Measurements from ENCODE around the gene OR4N5.
"Not testable (repeated sequence)": the region's sequence is repeated elsewhere in the genome, so short reads cannot be mapped to it uniquely, and the experiment has no call there.

Gene OR4N5, protein sequence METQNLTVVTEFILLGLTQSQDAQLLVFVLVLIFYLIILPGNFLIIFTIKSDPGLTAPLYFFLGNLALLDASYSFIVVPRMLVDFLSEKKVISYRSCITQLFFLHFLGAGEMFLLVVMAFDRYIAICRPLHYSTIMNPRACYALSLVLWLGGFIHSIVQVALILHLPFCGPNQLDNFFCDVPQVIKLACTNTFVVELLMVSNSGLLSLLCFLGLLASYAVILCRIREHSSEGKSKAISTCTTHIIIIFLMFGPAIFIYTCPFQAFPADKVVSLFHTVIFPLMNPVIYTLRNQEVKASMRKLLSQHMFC

DNA sequence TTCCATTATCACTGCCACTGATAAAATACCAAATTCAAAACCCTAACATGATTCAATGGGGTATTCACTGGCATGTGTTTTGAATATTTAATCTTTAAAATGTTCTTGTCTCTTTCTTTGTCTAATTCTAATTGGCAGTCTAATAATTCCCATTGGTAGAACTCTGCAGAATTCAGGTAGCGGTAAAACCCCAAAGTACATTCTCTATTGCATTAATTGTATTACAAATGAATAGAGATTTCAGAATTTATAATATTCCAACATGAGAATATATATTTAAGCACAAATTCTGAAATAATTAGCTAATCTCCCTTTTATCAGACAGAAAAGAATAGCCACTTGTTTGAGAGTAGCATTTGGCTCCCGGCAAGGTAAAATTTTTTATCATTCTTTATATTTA is at the start of gene OR4N5:
Gene OR4N5 (plus strand): TSS at position 301 of the 400 bp plus-strand sequence. CDS start 4,916 bp downstream, outside the sequence.
- no peak for DNase-seq (ENCODE audit: low read depth, low spot score)

DNA sequence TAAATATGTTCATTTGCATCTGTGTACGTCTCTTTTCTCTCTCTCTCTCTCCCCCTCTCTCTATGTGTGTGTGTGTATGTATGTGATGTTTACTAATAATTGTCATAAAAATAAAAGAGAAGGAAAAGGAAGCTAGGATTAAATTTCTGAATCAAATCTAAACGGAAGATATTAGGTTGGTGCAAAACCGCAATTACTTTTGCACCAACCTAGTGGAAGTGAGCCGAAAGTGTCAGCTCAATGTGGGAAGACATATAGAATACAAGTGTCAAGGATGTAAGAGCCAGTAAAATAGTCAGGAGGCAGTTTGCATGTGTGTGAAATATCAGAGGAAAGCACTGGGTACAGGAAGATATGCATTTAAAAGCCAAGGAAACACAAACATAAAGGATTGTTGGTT is 46.6 kb upstream of the OR4N5 start:
- no peak for DNase-seq (ENCODE audit: low read depth, low spot score)

DNA sequence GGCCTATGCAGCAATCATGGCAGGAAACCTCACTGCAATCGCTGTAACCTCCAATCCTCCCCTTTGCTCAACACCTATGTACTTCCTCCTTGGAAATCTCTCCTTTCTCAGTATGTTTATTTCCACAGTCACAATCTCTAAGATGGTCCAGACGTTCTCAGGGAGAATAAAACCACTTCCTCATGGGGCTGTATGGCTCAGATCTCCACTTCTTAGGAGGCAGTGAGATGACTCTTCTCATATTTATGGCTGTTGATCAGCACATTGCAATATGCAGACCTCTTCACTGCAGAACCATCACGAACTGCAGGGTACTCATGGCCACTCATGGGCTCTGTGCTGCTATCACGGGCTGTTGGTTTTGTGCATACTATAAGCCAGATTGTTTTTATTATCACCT is 45.2 kb upstream of the OR4N5 start:
- DNase-seq (ENCODE audit: low read depth, low spot score): no peak

DNA sequence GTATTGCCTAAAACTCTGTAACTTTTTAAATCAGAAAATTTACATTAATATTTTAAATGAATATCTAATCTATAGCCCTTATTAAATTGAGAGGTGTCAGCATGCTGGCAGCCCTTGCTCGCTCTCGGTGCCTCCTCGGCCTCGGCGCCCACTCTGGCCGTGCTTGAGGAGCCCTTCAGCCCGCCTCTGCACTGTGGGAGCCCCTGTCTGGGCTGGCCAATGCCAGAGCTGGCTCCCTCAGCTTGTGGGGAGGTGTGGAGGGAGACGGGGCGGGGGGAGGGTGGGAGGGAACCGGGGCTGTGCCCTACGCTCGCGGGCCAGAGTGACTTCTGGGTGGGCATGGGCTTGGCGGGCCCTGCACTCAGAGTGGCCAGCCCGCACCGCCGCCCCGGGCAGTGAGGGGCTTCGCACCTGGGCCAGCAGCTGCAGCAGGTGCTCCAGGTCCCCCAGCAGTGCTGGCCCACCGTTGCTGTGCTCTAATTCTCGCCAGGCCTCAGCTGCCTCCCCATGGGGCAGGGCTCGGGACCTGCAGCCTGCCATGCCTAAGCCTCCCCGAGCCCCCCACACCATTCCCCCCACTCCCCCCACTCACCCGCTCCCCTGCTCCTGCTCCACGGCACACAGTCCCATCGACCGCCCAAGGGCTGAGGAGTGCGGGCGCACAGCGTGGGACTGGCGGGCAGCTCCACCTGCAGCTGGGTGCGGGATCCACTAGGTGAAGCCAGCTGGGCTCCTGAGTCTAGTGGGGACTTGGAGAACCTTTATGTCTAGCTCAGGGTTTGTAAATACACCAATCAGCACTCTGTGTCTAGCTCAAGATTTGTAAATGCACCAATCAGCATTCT is 39.5 kb upstream of the OR4N5 start:
- not testable (repeated sequence) for DNase-seq (ENCODE audit: low read depth, low spot score)

DNA sequence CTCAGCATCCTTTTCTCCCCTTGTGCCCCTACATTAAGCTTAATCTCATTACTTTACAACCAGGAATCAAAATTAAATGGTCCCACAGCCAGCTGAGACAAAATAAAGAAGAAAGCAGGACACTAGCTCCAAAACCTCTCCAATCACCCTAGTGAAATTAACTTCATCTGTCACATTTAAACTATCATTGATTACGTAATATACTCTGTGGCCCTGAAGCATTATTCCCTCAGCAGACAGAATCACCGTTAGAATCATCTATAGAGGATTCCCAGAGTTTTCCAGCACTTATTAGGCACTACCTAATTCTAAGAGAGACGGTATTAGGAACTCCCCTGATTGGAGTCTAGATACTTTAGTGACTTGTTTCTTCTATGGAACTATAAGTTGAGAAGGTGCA is 28.2 kb upstream of the OR4N5 start, which contains the start of gene OR4K17:
Gene OR4K17 (plus strand): TSS at position 302 of the 400 bp plus-strand sequence. CDS start 6,761 bp downstream, outside the sequence.
- DNase-seq (ENCODE audit: low read depth, low spot score): no peak

DNA sequence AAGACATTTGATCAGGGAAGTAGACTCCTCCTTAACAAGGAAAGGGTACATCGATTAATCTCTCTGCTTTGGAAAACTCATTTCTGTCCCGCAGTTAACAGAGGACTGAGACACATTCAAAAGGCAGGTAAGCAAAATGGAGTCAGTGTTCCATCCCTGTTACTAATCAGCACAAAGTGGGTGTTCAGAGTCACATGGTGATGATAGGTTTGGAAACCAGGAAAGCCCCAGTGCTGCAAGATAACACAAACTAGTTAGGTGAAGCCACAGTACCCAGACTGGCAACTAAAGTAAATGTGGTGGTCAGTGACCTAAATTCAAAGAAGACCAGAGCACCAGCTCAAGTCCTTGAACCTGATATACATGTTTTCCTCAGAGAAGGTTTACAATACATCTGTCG is 26.3 kb upstream of the OR4N5 start:
- DNase-seq (ENCODE audit: low read depth, low spot score): no peak

DNA sequence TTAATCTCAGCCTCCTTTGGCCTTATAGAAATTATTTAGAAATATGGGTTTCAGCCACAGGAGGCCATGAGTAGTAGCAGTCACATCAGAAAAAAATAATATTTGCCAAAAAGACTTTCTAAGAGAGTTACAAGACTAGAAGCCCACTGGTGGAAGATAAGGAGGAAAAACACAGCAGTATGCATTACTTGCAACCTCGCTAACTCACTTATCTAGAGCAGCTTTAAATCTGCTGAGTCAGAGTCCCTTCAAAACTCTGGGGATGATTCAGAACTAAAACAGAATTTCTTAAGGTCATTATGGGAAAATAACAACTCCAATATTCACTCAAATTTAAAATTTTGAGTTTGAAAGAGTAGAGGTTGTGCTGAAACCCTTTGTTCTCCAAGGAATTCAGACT is 21.9 kb upstream of the OR4N5 start:
- DNase-seq (ENCODE audit: low read depth, low spot score): no peak

DNA sequence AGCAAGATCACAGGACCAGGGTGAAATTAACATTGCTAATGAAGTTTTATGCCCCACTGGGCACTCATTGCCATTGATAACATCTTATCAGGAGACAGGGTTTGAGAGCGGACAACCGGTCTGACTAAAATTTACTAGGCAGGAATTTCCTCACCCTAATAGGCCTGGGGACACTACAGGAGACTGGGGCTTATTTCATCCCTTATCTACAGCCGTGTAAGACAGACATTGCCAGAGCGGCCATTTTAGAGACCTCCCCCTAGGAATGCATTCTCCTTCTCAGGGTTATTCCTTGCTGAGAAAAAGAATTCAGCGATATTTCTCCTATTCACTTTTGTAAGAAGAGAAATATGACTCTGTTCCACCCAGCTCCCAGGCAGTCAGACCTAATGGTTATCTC is 19.8 kb upstream of the OR4N5 start:
- no peak for DNase-seq (ENCODE audit: low read depth, low spot score)

DNA sequence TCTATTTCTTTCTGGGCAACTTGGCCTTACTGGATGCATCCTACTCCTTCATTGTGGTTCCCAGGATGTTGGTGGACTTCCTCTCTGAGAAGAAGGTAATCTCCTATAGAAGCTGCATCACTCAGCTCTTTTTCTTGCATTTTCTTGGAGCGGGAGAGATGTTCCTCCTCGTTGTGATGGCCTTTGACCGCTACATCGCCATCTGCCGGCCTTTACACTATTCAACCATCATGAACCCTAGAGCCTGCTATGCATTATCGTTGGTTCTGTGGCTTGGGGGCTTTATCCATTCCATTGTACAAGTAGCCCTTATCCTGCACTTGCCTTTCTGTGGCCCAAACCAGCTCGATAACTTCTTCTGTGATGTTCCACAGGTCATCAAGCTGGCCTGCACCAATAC is 5.3 kb downstream of the OR4N5 start:
- no peak for DNase-seq (ENCODE audit: low read depth, low spot score)

DNA sequence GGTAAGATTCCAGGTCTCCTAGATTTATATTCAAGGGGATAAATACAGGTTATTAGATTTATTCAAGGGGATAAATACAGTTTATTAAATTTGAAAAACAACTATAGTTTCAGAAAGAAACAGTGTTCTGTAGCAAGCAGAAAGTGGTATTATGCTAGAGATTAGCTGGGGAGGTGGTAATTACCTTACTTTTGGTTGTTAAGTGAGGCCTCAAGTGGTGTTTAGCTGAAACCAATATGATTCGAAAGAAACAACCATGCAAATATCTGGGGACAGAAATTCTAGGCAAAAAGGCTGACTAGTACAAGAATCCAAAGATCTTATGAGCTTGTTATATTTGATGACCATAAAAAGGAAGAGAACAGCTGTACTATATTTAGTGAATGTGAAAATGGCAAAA is 6.2 kb downstream of the OR4N5 start:
- no peak for DNase-seq (ENCODE audit: low read depth, low spot score)

DNA sequence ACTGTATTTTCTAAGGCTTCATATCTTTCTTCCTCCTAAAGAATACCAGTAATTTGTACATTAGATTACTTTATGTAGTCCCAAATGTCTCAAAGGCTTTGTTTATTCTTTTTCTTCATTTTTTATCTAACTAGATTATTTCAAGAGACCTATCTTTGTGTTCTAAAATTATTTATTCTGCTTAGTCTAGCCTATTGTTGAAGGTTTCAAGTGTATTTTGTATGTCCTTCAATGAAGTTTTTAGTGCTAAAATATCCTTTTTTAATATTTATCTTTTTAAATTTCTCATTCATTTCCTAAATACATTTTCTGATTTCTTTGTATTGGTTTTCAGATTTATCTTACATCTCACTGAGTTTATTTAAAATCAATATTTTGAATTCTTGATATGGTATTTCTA is 25.8 kb downstream of the OR4N5 start:
- DNase-seq (ENCODE audit: low read depth, low spot score): no peak

DNA sequence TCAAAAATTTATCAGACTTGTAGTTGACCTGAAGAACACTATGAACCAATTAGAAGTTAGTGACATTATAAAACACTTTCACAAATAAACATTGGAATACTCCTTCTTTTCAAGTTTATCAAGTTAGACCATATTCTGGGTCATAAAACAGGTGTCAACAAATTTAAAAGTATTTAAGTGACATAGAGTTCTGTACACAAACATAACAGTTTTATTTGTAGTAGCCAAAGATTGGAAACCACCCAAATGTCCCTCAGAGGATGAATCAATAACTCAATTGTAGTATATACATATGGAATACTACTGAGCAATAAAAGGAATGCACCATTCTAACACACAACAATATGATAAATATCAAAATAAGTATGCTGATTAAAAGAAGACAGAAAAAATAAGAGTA is 28.5 kb downstream of the OR4N5 start:
- DNase-seq (ENCODE audit: low read depth, low spot score): no peak

DNA sequence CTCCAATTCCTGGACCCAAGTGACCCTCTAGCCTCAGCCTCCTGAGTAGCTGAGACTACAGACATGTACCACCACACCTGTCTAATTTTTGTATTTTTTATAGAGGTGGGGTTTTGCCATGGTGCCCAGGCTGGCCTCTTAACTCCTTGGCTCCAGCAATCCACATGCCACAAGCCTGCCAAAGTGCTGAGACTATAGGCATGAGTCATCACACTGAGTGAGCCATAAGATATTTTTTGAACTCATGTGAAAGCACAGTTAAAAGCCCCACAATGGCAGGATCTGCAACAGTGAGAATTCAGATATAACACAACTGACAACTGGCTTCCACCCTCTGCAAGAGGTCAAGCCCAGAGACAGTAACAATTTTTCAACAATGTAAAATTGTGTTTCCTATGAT is 31.2 kb downstream of the OR4N5 start:
- DNase-seq (ENCODE audit: low read depth, low spot score): peak; percentile 0

DNA sequence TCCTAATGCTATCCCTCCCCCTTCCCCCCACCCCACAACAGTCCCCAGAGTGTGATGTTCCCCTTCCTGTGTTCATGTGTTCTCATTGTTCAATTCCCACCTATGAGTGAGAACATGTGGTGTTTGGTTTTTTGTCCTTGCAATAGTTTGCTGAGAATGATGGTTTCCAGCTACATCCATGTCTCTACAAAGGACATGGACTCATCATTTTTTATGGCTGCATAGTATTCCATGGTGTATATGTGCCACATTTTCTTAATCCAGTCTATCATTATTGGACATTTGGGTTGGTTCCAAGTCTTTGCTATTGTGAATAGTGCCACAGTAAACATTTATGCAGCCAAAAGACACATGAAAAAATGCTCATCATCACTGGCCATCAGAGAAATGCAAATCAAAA is 35.6 kb downstream of the OR4N5 start:
- not testable (repeated sequence) for DNase-seq (ENCODE audit: low read depth, low spot score)

DNA sequence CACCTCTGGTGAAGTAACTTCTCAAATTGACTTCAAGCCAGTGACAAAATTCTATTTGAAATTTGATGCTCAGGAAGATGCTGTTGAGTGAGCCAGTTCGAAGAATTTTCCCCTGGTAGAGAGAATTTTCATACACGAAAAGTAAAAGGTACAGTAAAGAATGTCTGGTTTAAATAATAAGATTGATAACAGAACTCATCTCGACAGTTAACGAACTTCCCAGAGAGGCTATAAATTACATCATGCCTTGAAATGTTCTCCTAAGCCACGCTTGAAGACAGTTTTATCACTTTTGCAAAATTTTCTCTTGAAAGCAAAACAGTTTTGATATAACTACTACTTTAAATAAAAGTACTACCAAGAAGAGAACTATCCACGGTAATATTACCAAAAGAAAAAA is 37.7 kb downstream of the OR4N5 start:
- DNase-seq (ENCODE audit: low read depth, low spot score): no peak

DNA sequence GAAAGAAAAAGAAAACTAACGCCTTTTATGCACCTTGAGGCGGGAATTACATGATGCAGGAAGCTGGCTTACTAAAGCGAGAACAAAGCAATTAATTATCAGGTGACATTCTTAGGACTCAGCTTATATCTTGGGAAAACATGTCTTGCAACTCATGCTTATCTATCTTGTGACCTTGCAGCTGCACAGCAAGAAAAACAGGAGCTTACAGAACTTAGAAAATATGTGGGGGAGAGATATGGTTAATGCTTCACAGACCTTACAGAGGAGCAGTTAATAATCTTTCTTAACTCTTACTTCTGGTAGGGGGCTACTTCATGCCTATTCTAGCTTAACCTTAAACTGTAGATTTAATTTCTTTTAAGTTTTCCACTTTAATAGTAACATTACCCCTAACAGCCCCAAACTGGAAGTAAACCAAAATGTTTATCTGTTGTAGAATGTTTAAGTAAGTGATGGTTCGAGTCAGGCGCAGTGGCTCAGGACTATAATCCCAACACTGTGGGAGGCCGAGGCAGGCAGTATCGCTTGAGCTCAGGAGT is 38.9 kb downstream of the OR4N5 start:
- no peak for DNase-seq (ENCODE audit: low read depth, low spot score)

DNA sequence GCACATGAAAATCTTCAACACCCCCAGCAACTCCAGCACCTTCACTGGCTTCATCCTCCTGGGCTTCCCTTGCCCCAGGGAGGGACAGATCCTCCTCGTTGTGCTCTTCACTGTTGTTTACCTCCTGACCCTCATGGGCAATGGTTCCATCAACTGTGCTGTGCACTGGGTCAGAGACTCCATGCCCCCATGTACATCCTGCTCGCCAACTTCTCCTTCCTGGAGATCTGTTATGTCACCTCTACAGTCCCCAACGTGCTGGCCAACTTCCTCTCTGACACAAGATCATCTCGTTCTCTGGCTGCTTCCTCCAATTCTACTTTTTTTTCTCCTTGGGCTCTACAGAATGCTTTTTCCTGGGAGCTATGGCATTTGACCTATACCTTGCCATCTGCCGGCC is 40.6 kb downstream of the OR4N5 start:
- no peak for DNase-seq (ENCODE audit: low read depth, low spot score)

DNA sequence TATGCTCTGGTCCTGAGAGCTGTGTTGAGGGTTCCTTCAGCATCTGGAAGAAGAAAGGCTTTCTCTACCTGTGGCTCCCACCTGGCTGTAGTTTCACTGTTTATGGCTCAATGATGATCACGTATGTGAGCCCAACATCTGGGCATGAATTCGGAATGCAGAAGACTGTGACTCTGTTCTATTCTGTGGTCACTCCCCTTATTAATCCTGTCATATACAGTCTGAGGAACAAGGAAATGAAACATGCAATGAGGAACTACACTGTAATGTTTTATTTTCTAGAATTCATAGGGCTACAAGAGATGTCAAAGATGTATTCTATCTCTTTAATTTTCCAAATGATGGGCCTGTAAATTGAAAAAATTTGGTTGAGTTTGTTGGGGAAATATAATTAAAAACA is 41.3 kb downstream of the OR4N5 start:
- no peak for DNase-seq (ENCODE audit: low read depth, low spot score)

DNA sequence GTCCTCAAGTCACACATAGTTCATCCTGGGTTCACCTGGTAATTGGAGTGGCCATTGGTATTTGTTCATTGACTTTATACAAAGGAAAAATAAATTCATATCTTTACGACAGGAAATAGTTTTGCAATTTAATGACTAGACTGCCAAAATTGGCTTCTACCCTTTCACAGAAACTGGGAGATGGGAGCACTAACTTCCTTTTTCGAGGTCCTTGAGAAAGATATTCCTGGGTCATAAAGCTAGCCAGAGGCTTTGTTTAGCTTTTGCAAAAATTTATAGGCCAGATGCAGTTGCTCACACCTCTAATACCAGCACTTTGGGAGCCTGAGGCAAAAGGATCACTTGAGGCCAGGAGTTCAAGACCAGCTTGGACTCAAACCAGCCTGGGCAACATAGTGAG is 41.9 kb downstream of the OR4N5 start:
- DNase-seq (ENCODE audit: low read depth, low spot score): no peak

DNA sequence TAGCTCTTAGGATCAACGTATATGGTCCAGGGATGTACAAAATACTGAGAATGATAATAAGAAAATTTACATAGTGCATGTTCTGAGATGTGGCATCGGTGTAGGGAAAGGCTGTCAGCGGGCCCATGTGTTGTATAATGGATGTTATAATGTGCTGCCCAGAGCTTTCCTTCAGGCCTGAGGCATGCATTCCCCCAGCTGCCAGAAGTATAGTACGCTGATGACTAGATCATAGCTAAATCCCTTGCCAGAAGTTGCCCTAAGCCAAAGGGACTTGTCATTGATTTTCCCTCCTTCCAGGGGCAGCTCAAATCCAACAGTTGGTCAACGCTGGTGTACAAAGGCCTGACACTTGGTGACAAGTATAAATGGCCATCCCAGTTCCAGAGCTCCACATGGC is 45.6 kb downstream of the OR4N5 start:
- DNase-seq (ENCODE audit: low read depth, low spot score): no peak

DNA sequence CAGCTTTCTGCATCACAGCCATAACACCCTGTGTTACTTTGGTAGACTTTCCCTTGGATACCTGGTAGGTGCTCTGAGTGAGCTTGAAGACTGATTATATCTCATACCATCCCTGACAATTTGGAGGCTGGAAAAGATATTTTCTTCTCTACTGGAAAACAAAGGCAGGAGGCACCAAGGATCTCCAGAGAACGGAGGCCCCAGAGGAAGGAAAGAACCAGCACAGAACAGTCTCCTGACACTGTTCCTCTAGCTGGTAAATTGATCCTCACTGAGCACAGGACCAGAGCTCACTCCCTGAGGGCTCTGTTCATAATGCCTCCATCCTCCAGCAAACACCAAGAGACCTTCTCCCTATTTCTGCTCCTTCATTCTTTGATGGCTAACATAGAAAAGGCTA is 52.0 kb downstream of the OR4N5 start, which contains the start of gene OR11G2:
Gene OR11G2 (plus strand): TSS at position 301 of the 400 bp plus-strand sequence. CDS start 6,542 bp downstream, outside the sequence.
- no peak for DNase-seq (ENCODE audit: low read depth, low spot score)

DNA sequence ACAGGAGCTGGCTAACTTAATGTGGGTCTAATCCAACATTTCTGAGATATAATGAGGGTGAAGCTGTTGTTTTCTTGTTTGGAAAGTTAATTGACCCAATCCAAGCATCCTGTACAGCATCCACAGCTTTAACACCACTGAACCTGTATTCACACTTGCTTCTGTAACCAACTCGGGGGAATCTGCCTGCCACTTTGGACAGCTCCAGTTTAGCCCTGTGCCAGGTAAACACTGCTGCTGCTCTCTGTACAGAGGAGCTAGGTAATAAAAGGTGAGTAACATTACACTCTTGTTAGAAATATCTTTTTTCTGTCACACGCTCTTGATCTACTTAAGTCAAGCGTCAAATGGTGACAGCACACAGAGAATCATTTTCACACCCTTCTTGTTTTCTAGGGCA is 52.8 kb downstream of the OR4N5 start:
- no peak for DNase-seq (ENCODE audit: low read depth, low spot score)

DNA sequence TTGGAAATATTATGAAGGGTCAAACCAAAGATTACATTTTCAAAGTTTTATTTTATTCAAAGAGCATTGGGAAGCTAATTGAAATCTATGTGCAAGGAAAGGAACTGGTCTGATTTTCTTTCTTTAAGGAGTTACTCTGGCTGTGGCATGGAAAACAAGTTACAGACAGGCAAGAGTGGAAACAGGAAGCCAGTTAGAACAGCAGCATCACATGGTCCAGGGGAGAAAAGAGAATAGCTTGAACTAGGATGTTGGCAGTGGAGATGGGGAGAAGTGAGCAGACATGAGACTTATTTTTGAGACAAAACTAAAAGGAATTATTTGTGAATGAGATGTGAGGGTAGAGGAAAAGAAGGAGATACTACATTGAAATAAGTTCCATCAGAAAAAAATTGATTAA is 55.5 kb downstream of the OR4N5 start:
- DNase-seq (ENCODE audit: low read depth, low spot score): no peak

Data from astrocyte of the hippocampus (primary cell).